HL-60 (cell line): ENCODE measurements around the gene ADGRA1.

Experiments
- DNase-seq, 2 experiments: peaks; one replicate each; pipeline ENCODE4 v3.0.0-alpha.2; 2010 to 2020; ENCODE audit warnings: low read depth in 1 of 2, low spot score in 1 of 2
- H3K27ac ChIP-seq: fragments of 250-450 bp; sonication (Bioruptor Pico); replicated peaks from 2 replicates; pipeline ENCODE4 v1.5.1; 2020; ENCODE audit warnings: mild to moderate bottlenecking, moderate library complexity
- H3K27me3 ChIP-seq: fragments of 250-450 bp; sonication (Bioruptor Pico); 2 replicates; pipeline ENCODE4 v1.5.1; 2021; ENCODE audit warnings: mild to moderate bottlenecking, moderate library complexity; ENCODE audit not compliant: insufficient read depth, poor library complexity, severe bottlenecking
- H3K4me3 ChIP-seq: replicated peaks from 2 replicates; pipeline ENCODE4 v1.5.1; 2011; ENCODE audit warnings: mild to moderate bottlenecking, control low read depth, low read length; ENCODE audit not compliant: insufficient read depth
- CTCF ChIP-seq: IDR thresholded peaks from one replicate; pipeline ENCODE4 v1.5.1; 2011; ENCODE audit warnings: low read length, control low read depth, inconsistent platforms; ENCODE audit not compliant: insufficient read depth
- GABPA ChIP-seq: IDR thresholded peaks from 2 replicates; pipeline ENCODE4 v1.6.1; 2012; ENCODE audit warnings: low read depth
- POLR2AphosphoS5 ChIP-seq: IDR thresholded peaks from 2 replicates; pipeline ENCODE4 v1.6.1; 2012; ENCODE audit warnings: low read depth
- REST ChIP-seq: IDR thresholded peaks from 2 replicates; pipeline ENCODE4 v1.6.1; 2012; ENCODE audit warnings: low read depth; ENCODE audit not compliant: insufficient replicate concordance
- SPI1 ChIP-seq: IDR thresholded peaks from 2 replicates; pipeline ENCODE4 v1.6.1; 2012; ENCODE audit warnings: low read depth, mild to moderate bottlenecking, borderline replicate concordance

The ADGRA1 gene

GRCh38 chr10:133075346-133076137 lies 12.2 kb upstream of the ADGRA1 start:
- H3K27ac ChIP-seq, result no peak overlapping the region
- TF ChIP-seq CTCF (no peak), SPI1 (no peak), REST (no peak), GABPA (no peak), POLR2AphosphoS5 (no peak)
- no peak for DNase-seq
- H3K27me3 ChIP-seq, result no peaks in the 10 kb centered on the region
- no peak overlapping the region for H3K4me3 ChIP-seq

GRCh38 chr10:133076274-133077038 lies 11.3 kb upstream of the ADGRA1 start:
- Histone ChIP-seq H3K27me3 (no peaks in the 10 kb centered on the region), H3K4me3 (no peak overlapping the region)

More at GRCh38 chr10:133076274-133077038, 11.3 kb upstream of the ADGRA1 start:
- no peak for DNase-seq
- TF ChIP-seq GABPA (no peak), POLR2AphosphoS5 (no peak), SPI1 (no peak), CTCF (no peak), REST (no peak)
- no peak overlapping the region for H3K27ac ChIP-seq
